ENCODE measurements around the gene TEPSIN. TPM values are rescaled to one million over a fixed set of nuclear protein-coding genes. Genes with fewer than 3 reads are reported as not detected.

TEPSIN gene
- total and polyA plus RNA-seq, 2 of the 13 experiments (the other 11 are each of a cell fraction or from before 2014, with no cell fraction given): 16.1 to 18.8 TPM

- TF ChIP-seq, protein P1, sequence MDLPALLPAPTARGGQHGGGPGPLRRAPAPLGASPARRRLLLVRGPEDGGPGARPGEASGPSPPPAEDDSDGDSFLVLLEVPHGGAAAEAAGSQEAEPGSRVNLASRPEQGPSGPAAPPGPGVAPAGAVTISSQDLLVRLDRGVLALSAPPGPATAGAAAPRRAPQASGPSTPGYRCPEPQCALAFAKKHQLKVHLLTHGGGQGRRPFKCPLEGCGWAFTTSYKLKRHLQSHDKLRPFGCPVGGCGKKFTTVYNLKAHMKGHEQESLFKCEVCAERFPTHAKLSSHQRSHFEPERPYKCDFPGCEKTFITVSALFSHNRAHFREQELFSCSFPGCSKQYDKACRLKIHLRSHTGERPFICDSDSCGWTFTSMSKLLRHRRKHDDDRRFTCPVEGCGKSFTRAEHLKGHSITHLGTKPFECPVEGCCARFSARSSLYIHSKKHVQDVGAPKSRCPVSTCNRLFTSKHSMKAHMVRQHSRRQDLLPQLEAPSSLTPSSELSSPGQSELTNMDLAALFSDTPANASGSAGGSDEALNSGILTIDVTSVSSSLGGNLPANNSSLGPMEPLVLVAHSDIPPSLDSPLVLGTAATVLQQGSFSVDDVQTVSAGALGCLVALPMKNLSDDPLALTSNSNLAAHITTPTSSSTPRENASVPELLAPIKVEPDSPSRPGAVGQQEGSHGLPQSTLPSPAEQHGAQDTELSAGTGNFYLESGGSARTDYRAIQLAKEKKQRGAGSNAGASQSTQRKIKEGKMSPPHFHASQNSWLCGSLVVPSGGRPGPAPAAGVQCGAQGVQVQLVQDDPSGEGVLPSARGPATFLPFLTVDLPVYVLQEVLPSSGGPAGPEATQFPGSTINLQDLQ (CRISPR knock-in tag; IDR thresholded peaks at IDR 0.05): peak; percentile 48; the same call in 1 of the 2 replicates
- TF ChIP-seq ZNF589 (CRISPR knock-in tag; conservative IDR thresholded peaks at IDR 0.05): no peak
- no peak for TF ChIP-seq ZNF256 (CRISPR knock-in tag; conservative IDR thresholded peaks at IDR 0.05)
- TF ChIP-seq ZBTB25 (CRISPR knock-in tag; IDR thresholded peaks at IDR 0.05): no peak
- peak; percentile 90 for TF ChIP-seq CENPT (CRISPR knock-in tag; IDR thresholded peaks at IDR 0.05; ENCODE audit: low read depth)
- 0 out of 2 replicates have a peak, but pooled peaks have one; percentile 21 for TF ChIP-seq ZNF510 (CRISPR knock-in tag; IDR thresholded peaks at IDR 0.05; ENCODE audit: low read depth)
- no peak for TF ChIP-seq HMG20A (CRISPR knock-in tag; IDR thresholded peaks at IDR 0.05; ENCODE audit: borderline replicate concordance)
- TF ChIP-seq THRA (CRISPR knock-in tag; IDR thresholded peaks at IDR 0.05; ENCODE audit: borderline replicate concordance): no peak
- TF ChIP-seq MIER3 (CRISPR knock-in tag; IDR thresholded peaks at IDR 0.05; ENCODE audit: borderline replicate concordance): no peak
- no peak for TF ChIP-seq ZNF34 (CRISPR knock-in tag; IDR thresholded peaks at IDR 0.05; ENCODE audit: borderline replicate concordance)
- TF ChIP-seq ZBTB49 (CRISPR knock-in tag; IDR thresholded peaks at IDR 0.05; ENCODE audit: borderline replicate concordance): no peak
- peak; percentile 47; the same call in 1 of the 2 replicates for TF ChIP-seq RFX5 (IDR thresholded peaks at IDR 0.05; ENCODE audit: low read depth, low read length)
- peak; percentile 90 for TF ChIP-seq KDM5A (IDR thresholded peaks at IDR 0.05; ENCODE audit: borderline replicate concordance, low read length)
- TF ChIP-seq ZNF224 (CRISPR knock-in tag; IDR thresholded peaks at IDR 0.05): 0 out of 2 replicates have a peak, but pooled peaks have one; percentile 44
- no peak for TF ChIP-seq ZFYVE20 (CRISPR knock-in tag; IDR thresholded peaks at IDR 0.05; ENCODE audit: borderline replicate concordance, low read depth)
- TF ChIP-seq, protein P2, sequence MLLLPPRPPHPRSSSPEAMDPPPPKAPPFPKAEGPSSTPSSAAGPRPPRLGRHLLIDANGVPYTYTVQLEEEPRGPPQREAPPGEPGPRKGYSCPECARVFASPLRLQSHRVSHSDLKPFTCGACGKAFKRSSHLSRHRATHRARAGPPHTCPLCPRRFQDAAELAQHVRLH (CRISPR knock-in tag; IDR thresholded peaks at IDR 0.05; ENCODE audit: borderline replicate concordance, low read depth): 0 out of 2 replicates have a peak, but pooled peaks have one; percentile 30
- TF ChIP-seq ZNF709 (CRISPR knock-in tag; IDR thresholded peaks at IDR 0.05): no peak; the same call in 1 of the 2 replicates
- TF ChIP-seq HDAC2 (CRISPR knock-in tag; IDR thresholded peaks at IDR 0.05): peak; percentile 76
Observed at GRCh38 chr17:81238815-81239713, at the start of gene TEPSIN, which contains the start of gene NDUFAF8 (continued).
